IMR-90 (cell line): ENCODE results near the gene FLT4. TPM values are rescaled to one million over a fixed set of nuclear protein-coding genes. Genes with fewer than 3 reads are reported as not detected.

Experiments
- ATAC-seq: fragments of 200-7000 bp; cut with Tn5 transposase; 2 replicates; pipeline ENCODE4 v1.9.1; 2020; ENCODE audit warnings: low read depth, mild to moderate bottlenecking, moderate library complexity
- BruUV-seq: library from RNA; stranded (reverse); fragments of 400-500 nt; replicated peaks from 2 replicates; lab custom pipeline; 2021; lab: Mats Ljungman, UMichigan
- CTCF ChIA-PET: fragments of 300-600 bp; formaldehyde crosslinking; extraction: SDS; loops from one replicate; lab custom pipeline; 2021; ENCODE audit warnings: antibody characterized with exemption; lab: Yijun Ruan, JAX
- POLR2A ChIA-PET: fragments of 300-600 bp; sonication (Branson Sonifier 250); formaldehyde crosslinking; loops from one replicate; lab custom pipeline; 2022; ENCODE audit warnings: antibody characterized with exemption; ENCODE audit not compliant: unreplicated experiment; lab: Charles Lee
- DNase-seq: peaks from one replicate; pipeline ENCODE4 v3.0.0; 2013
- H2AFZ ChIP-seq: replicated peaks from 2 replicates; pipeline ENCODE3; 2013; ENCODE audit warnings: low read length, mild to moderate bottlenecking; ENCODE audit not compliant: poor library complexity
- H2AK5ac ChIP-seq: 2 replicates; pipeline ENCODE4 v1.6.1; 2013; ENCODE audit warnings: low read depth, low read length, inconsistent platforms
- H2AK9ac ChIP-seq: replicated peaks from 2 replicates; pipeline ENCODE3; 2013; ENCODE audit warnings: mild to moderate bottlenecking, low read depth, low read length, moderate library complexity; ENCODE audit not compliant: poor library complexity
- H2BK120ac ChIP-seq: 2 replicates; pipeline ENCODE4 v1.6.1; 2013; ENCODE audit warnings: low read depth, low read length, inconsistent platforms
- H2BK15ac ChIP-seq: 3 replicates; pipeline ENCODE4 v1.6.1; 2013; ENCODE audit warnings: low read depth, low read length, inconsistent platforms
- H2BK20ac ChIP-seq: 2 replicates; pipeline ENCODE4 v1.6.1; 2013; ENCODE audit warnings: low read depth, mild to moderate bottlenecking, inconsistent platforms, low read length, moderate library complexity
- H2BK5ac ChIP-seq: 2 replicates; pipeline ENCODE4 v1.6.1; 2013; ENCODE audit warnings: mild to moderate bottlenecking, low read depth, low read length, inconsistent platforms; ENCODE audit not compliant: poor library complexity, severe bottlenecking
- H3K14ac ChIP-seq: replicated peaks from 2 replicates; pipeline ENCODE4 v1.6.1; 2013; ENCODE audit warnings: low read depth, low read length, inconsistent platforms
- H3K18ac ChIP-seq: 2 replicates; pipeline ENCODE4 v1.6.1; 2013; ENCODE audit warnings: low read depth, low read length, control low read depth
- H3K23ac ChIP-seq: 2 replicates; pipeline ENCODE4 v1.6.1; 2013; ENCODE audit warnings: low read depth, low read length, inconsistent platforms
- H3K27ac ChIP-seq: 2 replicates; pipeline ENCODE4 v1.5.1; 2013; ENCODE audit warnings: mild to moderate bottlenecking, control low read depth, low read length; ENCODE audit not compliant: insufficient read depth
- H3K27me3 ChIP-seq: 2 replicates; pipeline ENCODE4 v1.6.1; 2013; ENCODE audit warnings: low read length; ENCODE audit not compliant: control insufficient read depth, insufficient read depth
- H3K36me3 ChIP-seq: 2 replicates; pipeline ENCODE4 v1.6.1; 2013; ENCODE audit warnings: low read length, mixed read lengths; ENCODE audit not compliant: control insufficient read depth, insufficient read depth
- H3K4ac ChIP-seq: 2 replicates; pipeline ENCODE4 v1.6.1; 2013; ENCODE audit warnings: low read depth, low read length, inconsistent platforms
- H3K4me1 ChIP-seq: 2 replicates; pipeline ENCODE4 v1.6.1; 2013; ENCODE audit warnings: low read length, mixed read lengths; ENCODE audit not compliant: control insufficient read depth, insufficient read depth
- H3K4me2 ChIP-seq: 2 replicates; pipeline ENCODE4 v1.6.1; 2013; ENCODE audit warnings: low read depth, mild to moderate bottlenecking, control low read depth, low read length, moderate library complexity
- H3K4me3 ChIP-seq: 2 replicates; pipeline ENCODE4 v1.5.1; 2013; ENCODE audit warnings: low read depth, mild to moderate bottlenecking, control low read depth, low read length, moderate library complexity; ENCODE audit not compliant: insufficient read depth
- H3K56ac ChIP-seq: 2 replicates; pipeline ENCODE4 v1.6.1; 2013; ENCODE audit warnings: low read length, inconsistent platforms; ENCODE audit not compliant: insufficient read depth; ENCODE audit errors: extremely low read depth
- H3K79me1 ChIP-seq, 2 experiments: 2 replicates each; pipeline ENCODE4 v1.6.1; 2013; ENCODE audit warnings: low read length in 2 of 2, inconsistent platforms in 1 of 2, low read depth in 1 of 2
- H3K9ac ChIP-seq: 2 replicates; pipeline ENCODE4 v1.6.1; 2013; ENCODE audit warnings: low read depth, low read length, control low read depth
- H3K9me1 ChIP-seq: 2 replicates; pipeline ENCODE4 v1.6.1; 2013; ENCODE audit warnings: low read length, inconsistent platforms; ENCODE audit not compliant: insufficient read depth
- H3K9me3 ChIP-seq: 2 replicates; pipeline ENCODE4 v1.6.1; 2013; ENCODE audit warnings: low read length; ENCODE audit not compliant: control insufficient read depth, insufficient read depth
- H4K20me1 ChIP-seq: 2 replicates; pipeline ENCODE4 v1.6.1; 2013; ENCODE audit warnings: low read length, inconsistent platforms; ENCODE audit not compliant: insufficient read depth
- H4K5ac ChIP-seq: 2 replicates; pipeline ENCODE4 v1.6.1; 2013; ENCODE audit warnings: mild to moderate bottlenecking, low read depth, low read length, control low read depth
- H4K8ac ChIP-seq, 2 experiments: 2 replicates each; pipeline ENCODE4 v1.6.1; 2013; ENCODE audit warnings: low read depth in 2 of 2, low read length in 2 of 2, control low read depth in 1 of 2, inconsistent platforms in 1 of 2
- H4K91ac ChIP-seq: 2 replicates; pipeline ENCODE4 v1.6.1; 2013; ENCODE audit warnings: low read depth, low read length, inconsistent platforms; ENCODE audit not compliant: insufficient read depth
- BHLHE40 ChIP-seq: fragments of 150-350 bp; IDR thresholded peaks from 2 replicates; pipeline ENCODE4 v1.6.1; 2016; ENCODE audit warnings: mild to moderate bottlenecking, low read depth, low read length
- CHD1 ChIP-seq: IDR thresholded peaks from 2 replicates; pipeline ENCODE4 v1.6.1; 2012; ENCODE audit warnings: low read depth, low read length, improper control_type of control experiment
- ELK1 ChIP-seq: fragments of 150-350 bp; IDR thresholded peaks from 2 replicates; pipeline ENCODE4 v1.6.1; 2016; ENCODE audit warnings: low read depth, mild to moderate bottlenecking, low read length, moderate library complexity, borderline replicate concordance
- FOS ChIP-seq: fragments of 150-350 bp; IDR thresholded peaks from 2 replicates; pipeline ENCODE4 v1.6.1; 2016; ENCODE audit warnings: low read depth, low read length
- MAFK ChIP-seq: IDR thresholded peaks from 2 replicates; pipeline ENCODE4 v1.6.1; 2012; ENCODE audit warnings: low read depth, low read length, improper control_type of control experiment
- MXI1 ChIP-seq: IDR thresholded peaks from 2 replicates; pipeline ENCODE4 v1.6.1; 2012; ENCODE audit warnings: low read depth, mild to moderate bottlenecking, low read length, moderate library complexity, borderline replicate concordance
- RFX5 ChIP-seq: IDR thresholded peaks from 2 replicates; pipeline ENCODE4 v1.8.0; 2012; ENCODE audit warnings: low read depth, mild to moderate bottlenecking, low read length, moderate library complexity
- SMC3 ChIP-seq: fragments of 150-350 bp; IDR thresholded peaks from 2 replicates; pipeline ENCODE4 v1.6.1; 2016; ENCODE audit warnings: low read depth, mild to moderate bottlenecking, antibody characterized with exemption, low read length, moderate library complexity
- USF2 ChIP-seq: fragments of 150-350 bp; IDR thresholded peaks from 2 replicates; pipeline ENCODE4 v1.6.1; 2017; ENCODE audit warnings: mild to moderate bottlenecking, antibody characterized with exemption, low read length, low read depth
- WGBS, 2 experiments: methylation state at CpG; one replicate each; pipeline versions ENCODE4 v1.1.5 to v1.1.7; 2013; ENCODE audit warnings: missing lambda C conversion rate in 2 of 2; ENCODE audit not compliant: insufficient read length in 1 of 2; ENCODE audit errors: extremely low coverage in 2 of 2; 5-methylcytosine and 5-hydroxymethylcytosine counted together
- dilution Hi-C: fragments of 300-500 bp; cut with HindIII; formaldehyde crosslinking; loops from one replicate; pipeline ENCODE4 v1.14.3; 2018; ENCODE audit warnings: low sequenced_read_pairs; ENCODE audit not compliant: unreplicated experiment
- in situ Hi-C: fragments of 300-500 bp; cut with MboI; formaldehyde crosslinking; loops from 3 replicates; pipeline ENCODE4 v1.14.3; 2019; ENCODE audit warnings: low sequenced_read_pairs, inconsistent platforms, mixed read lengths
- intact Hi-C: fragments of 100-400 bp; cut with micrococcal nuclease; formaldehyde crosslinking; loops from 2 replicates; pipeline ENCODE4 v1.10.0; 2022
- polyA plus RNA-seq, 3 experiments: library from polyadenylated mRNA; depleted of rRNA; stranded (reverse); fragments of >200 nt; gene quantifications; 2 replicates each; pipeline ENCODE4 v1.2.3, GENCODE V29; 2012; ENCODE audit warnings: low replicate concordance in 1 of 3
- total RNA-seq: library from RNA; depleted of rRNA; stranded (reverse); fragments of >200 nt; gene quantifications from 2 replicates; pipeline ENCODE4 v1.2.3, GENCODE V29; 2012

Gene FLT4
- total and polyA plus RNA-seq, 2 of the 4 experiments (the other 2 are of a cell fraction): under 0.01 to 0.07 TPM

GRCh38 chr5:180604271-180604670 is 45.1 kb downstream of the FLT4 start:
- H4K5ac ChIP-seq: no peak overlapping the region
- no peak overlapping the region for H2BK15ac ChIP-seq
- no peak overlapping the region for H3K56ac ChIP-seq
- H2BK120ac ChIP-seq: no peak overlapping the region
- in situ Hi-C loops (no loop called here), dilution Hi-C loops (no loop called here), intact Hi-C loops (loop anchor here (10.0 kb wide), 1 partner anchor 399 kb away; the partner anchor contains the start of gene RASGEF1C)
- no peaks in the 10 kb centered on the region for H3K4me1 ChIP-seq
- 93% methylated on average over 4 of the region's 13 CpGs; no CpG with 5 or more reads in 1 of the 2 experiments for WGBS, 2 experiments
- ChIA-PET CTCF (no interaction called here), POLR2A (no interaction called here)
- TF ChIP-seq SMC3 (no peak), MAFK (no peak), ELK1 (no peak), MXI1 (no peak), RFX5 (no peak), FOS (no peak), USF2 (no peak), BHLHE40 (no peak), CHD1 (no peak)
- H3K9me3 ChIP-seq: no peaks in the 10 kb centered on the region
- H2AK9ac ChIP-seq: no peak overlapping the region
- no peak overlapping the region for H3K4ac ChIP-seq
- no peaks in the 10 kb centered on the region for H3K9me1 ChIP-seq
- no peak for ATAC-seq
- no peak overlapping the region for H3K9ac ChIP-seq
- H2AFZ ChIP-seq: no peak overlapping the region
- no peak overlapping the region for H2BK5ac ChIP-seq
- no peak overlapping the region for H3K23ac ChIP-seq
- H4K8ac ChIP-seq: no peak overlapping the region
- peaks cover 10% of the 10 kb centered on the region; the same call in 1 of the 2 replicates for H3K27me3 ChIP-seq
- no peak overlapping the region for H2BK20ac ChIP-seq
- H2AK5ac ChIP-seq: no peak overlapping the region
- no peak overlapping the region for H4K91ac ChIP-seq
- DNase-seq: no peak
- H4K20me1 ChIP-seq: no peaks in the 10 kb centered on the region; the same call in 1 of the 2 replicates
- no peaks in the 10 kb centered on the region for H3K36me3 ChIP-seq
- no TSS peak for BruUV-seq
- no peaks in the 10 kb centered on the region for H3K79me1 ChIP-seq
- no peak overlapping the region for H3K4me2 ChIP-seq
- no peak overlapping the region for H3K27ac ChIP-seq
- H3K18ac ChIP-seq: no peak overlapping the region
- no peak overlapping the region for H3K4me3 ChIP-seq
- no peak overlapping the region for H3K14ac ChIP-seq
